ENCODE results near the gene BEND5.

GRCh38 chr1:48720929-48721328, 55.8 kb downstream of the BEND5 start:
- TF ChIP-seq ZBTB2 (CRISPR knock-in tag; IDR thresholded peaks at IDR 0.05; ENCODE audit: low read depth) (no peak), GATA4 (IDR thresholded peaks at IDR 0.05; ENCODE audit: borderline replicate concordance, low read depth) (no peak), ZNF431 (CRISPR knock-in tag; IDR thresholded peaks at IDR 0.05; ENCODE audit: borderline replicate concordance, low read depth) (no peak), CTCF (CRISPR knock-in tag; IDR thresholded peaks at IDR 0.05) (no peak), NCOA2 (CRISPR knock-in tag; IDR thresholded peaks at IDR 0.05) (no peak), SRSF1 (optimal IDR thresholded peaks at IDR 0.05; ENCODE audit: low read depth, low read length) (no peak), ZNF513 (CRISPR knock-in tag; conservative IDR thresholded peaks at IDR 0.05) (no peak), ATF2 (CRISPR knock-in tag; IDR thresholded peaks at IDR 0.05) (no peak), SP1 (IDR thresholded peaks at IDR 0.05) (no peak), SP1 (CRISPR knock-in tag; IDR thresholded peaks at IDR 0.05) (no peak), BRD4 (CRISPR knock-in tag; IDR thresholded peaks at IDR 0.05) (no peak), YY1 (IDR thresholded peaks at IDR 0.05; ENCODE audit: insufficient read depth, insufficient replicate concordance, low read depth, low read length) (no peak)

Data from HepG2 (cell line).